Liver (tissue), 9 donors: ENCODE results near the gene R3HDML. TPM values are rescaled to one million over a fixed set of nuclear protein-coding genes. Genes with fewer than 3 reads are reported as not detected.

Experiments used
- DNase-seq: peaks from one replicate; pipeline ENCODE4 v3.0.0-alpha.2; 2017; ENCODE audit warnings: low spot score
- H3K27ac ChIP-seq, 2 donors: one replicate each; pipeline ENCODE4 v1.7.0; 2013; ENCODE audit warnings: inconsistent platforms in 2 of 2, low read length in 2 of 2, control low read depth in 1 of 2, low read depth in 1 of 2, mild to moderate bottlenecking in 1 of 2
- H3K27me3 ChIP-seq, 4 donors: one replicate each; pipeline versions ENCODE4 v1.6.1 to v1.7.0; 2013; ENCODE audit warnings: low read length in 3 of 4, inconsistent platforms in 1 of 4, mild to moderate bottlenecking in 1 of 4, moderate library complexity in 1 of 4; ENCODE audit not compliant: control insufficient read depth in 4 of 4, insufficient read depth in 4 of 4
- H3K36me3 ChIP-seq, 4 donors: one replicate each; pipeline versions ENCODE4 v1.6.1 to v1.7.0; 2013; ENCODE audit warnings: low read length in 3 of 4, mild to moderate bottlenecking in 3 of 4, low read depth in 1 of 4, moderate library complexity in 1 of 4; ENCODE audit not compliant: control insufficient read depth in 4 of 4, insufficient read depth in 3 of 4
- H3K4me1 ChIP-seq, 4 donors: one replicate each; pipeline versions ENCODE4 v1.6.1 to v1.7.0; 2013; ENCODE audit warnings: low read length in 3 of 4, mild to moderate bottlenecking in 3 of 4, moderate library complexity in 1 of 4; ENCODE audit not compliant: control insufficient read depth in 4 of 4, insufficient read depth in 4 of 4
- H3K4me3 ChIP-seq, 3 donors: one replicate each; pipeline versions ENCODE4 v1.6.1 to v1.7.0; 2013; ENCODE audit warnings: low read length in 3 of 3, control low read depth in 1 of 3, low read depth in 1 of 3, mild to moderate bottlenecking in 1 of 3
- H3K9ac ChIP-seq, 2 donors: one replicate each; pipeline ENCODE4 v1.7.0; 2013; ENCODE audit warnings: low read length in 2 of 2, mild to moderate bottlenecking in 2 of 2, moderate library complexity in 2 of 2, control low read depth in 1 of 2, low read depth in 1 of 2
- H3K9me3 ChIP-seq, 4 donors: one replicate each; pipeline versions ENCODE4 v1.6.1 to v1.7.0; 2013; ENCODE audit warnings: low read length in 3 of 4; ENCODE audit not compliant: control insufficient read depth in 4 of 4
- ATF3 ChIP-seq: IDR thresholded peaks from 2 replicates; pipeline ENCODE4 v1.6.1; 2016; ENCODE audit warnings: antibody characterized with exemption
- CTCF ChIP-seq: fragments of 150-350 bp; IDR thresholded peaks from 2 replicates; pipeline ENCODE4 v1.5.1; 2017; ENCODE audit warnings: improper control_type of control experiment, low read depth, low read length; ENCODE audit not compliant: missing input control
- EGR1 ChIP-seq, 2 donors: IDR thresholded peaks; 2 replicates each; pipeline ENCODE4 v1.6.1; 2016 to 2018; ENCODE audit warnings: antibody characterized with exemption in 2 of 2, low read depth in 2 of 2
- FOXA2 ChIP-seq: IDR thresholded peaks from 2 replicates; pipeline ENCODE4 v1.6.1; 2016; ENCODE audit warnings: antibody characterized with exemption
- GABPA ChIP-seq, 2 donors: IDR thresholded peaks in 1 of 2; conservative IDR thresholded peaks in 1 of 2; 2 replicates each; pipeline ENCODE4 v1.6.1; 2016; ENCODE audit warnings: antibody characterized with exemption in 2 of 2, mild to moderate bottlenecking in 1 of 2, moderate library complexity in 1 of 2
- HNF4A ChIP-seq, 2 donors: conservative IDR thresholded peaks; 2 replicates each; pipeline ENCODE4 v1.6.1; 2016; ENCODE audit warnings: antibody characterized with exemption in 2 of 2, mild to moderate bottlenecking in 2 of 2
- HNF4G ChIP-seq: IDR thresholded peaks from 2 replicates; pipeline ENCODE4 v1.6.1; 2016; ENCODE audit warnings: antibody characterized with exemption
- JUND ChIP-seq, 2 donors: IDR thresholded peaks; 2 replicates each; pipeline ENCODE4 v1.6.1; 2016; ENCODE audit warnings: antibody characterized with exemption in 2 of 2
- MAX ChIP-seq: IDR thresholded peaks from 2 replicates; pipeline ENCODE4 v1.6.1; 2016; ENCODE audit warnings: antibody characterized with exemption
- NR2F2 ChIP-seq: IDR thresholded peaks from 2 replicates; pipeline ENCODE4 v1.6.1; 2016; ENCODE audit warnings: antibody characterized with exemption
- SP1 ChIP-seq: IDR thresholded peaks from 2 replicates; pipeline ENCODE4 v1.6.1; 2018; ENCODE audit warnings: antibody characterized with exemption, mild to moderate bottlenecking
- YY1 ChIP-seq: IDR thresholded peaks from 2 replicates; pipeline ENCODE4 v1.6.1; 2016; ENCODE audit warnings: antibody characterized with exemption, mild to moderate bottlenecking
- ZBTB33 ChIP-seq: IDR thresholded peaks from 2 replicates; pipeline ENCODE4 v1.6.1; 2016; ENCODE audit warnings: antibody characterized with exemption
- WGBS: extraction: QIAGEN DNeasy Blood & Tissue Kit; methylation state at CpG from one replicate; pipeline ENCODE4 v1.1.7; 2013; 5-methylcytosine and 5-hydroxymethylcytosine counted together
- polyA plus RNA-seq, 2 donors: library from polyadenylated mRNA; stranded (reverse) in 1 of 2; unstranded in 1 of 2; fragments of 200-250 nt in 1 of 2; fragments of >200 nt in 1 of 2; fragmentation: Nextera tagmentation in 1 of 2; extraction: Ambion mirVana in 1 of 2; gene quantifications; one replicate each; pipeline versions ENCODE4 v1.2.1 to v1.2.3, GENCODE V29; 2013 to 2015
- total RNA-seq, 2 donors: library from RNA; depleted of rRNA; stranded (reverse); fragments of >200 nt; gene quantifications; one replicate each; pipeline ENCODE4 v1.2.3, GENCODE V29; 2014
- donor health status: healthy.
- donor health status: healthy.
- donor health status: healthy.
- donor health status: healthy.
- donor health status: healthy.

Gene R3HDML
- total and polyA plus RNA-seq, 4 donors: not detected

- peaks cover 0 to 8% (median 3%) of the 10 kb centered on the region in 4 donors for H3K4me1 ChIP-seq
- H3K9me3 ChIP-seq: no peaks in the 10 kb centered on the region
- H3K36me3 ChIP-seq: peaks cover 0 to 17% (median 12%) of the 10 kb centered on the region in 4 donors
- no peaks in the 10 kb centered on the region for H3K27me3 ChIP-seq
- H3K4me3 ChIP-seq: no peak overlapping the region
- no peak overlapping the region for H3K27ac ChIP-seq
- TF ChIP-seq JUND (IDR thresholded peaks at IDR 0.05) (no peak), NR2F2 (no peak), SP1 (no peak), FOXA2 (no peak), ATF3 (no peak), HNF4G (no peak), MAX (no peak), HNF4A (conservative IDR thresholded peaks at IDR 0.05) (no peak), CTCF (no peak), EGR1 (IDR thresholded peaks at IDR 0.05; ENCODE audit: low read depth in 2 of 2) (no peak), ZBTB33 (no peak), YY1 (no peak)
- H3K9ac ChIP-seq: no peak overlapping the region
- 76% methylated on average over 4 of the region's 4 CpGs for WGBS
- DNase-seq: no peak
Measured at GRCh38 chr20:44362466-44362940, 25.7 kb downstream of the R3HDML start.

- 92% methylated on average over 4 of the region's 4 CpGs for WGBS
- Histone ChIP-seq H3K9me3 (no peaks in the 10 kb centered on the region), H3K36me3 (peaks cover 0 to 19% (median 14%) of the 10 kb centered on the region in 4 donors), H3K4me1 (no peaks in the 10 kb centered on the region), H3K27ac (no peak overlapping the region), H3K9ac (no peak overlapping the region), H3K4me3 (no peak overlapping the region), H3K27me3 (no peaks in the 10 kb centered on the region)
- TF ChIP-seq MAX (no peak), GABPA (IDR thresholded peaks at IDR 0.05 in 1 of 2, conservative IDR thresholded peaks at IDR 0.05 in 1 of 2) (no peak), ZBTB33 (no peak), HNF4A (conservative IDR thresholded peaks at IDR 0.05) (no peak), YY1 (no peak)
- no peak for DNase-seq
Measured at GRCh38 chr20:44364068-44364467, 27.2 kb downstream of the R3HDML start.
